Adipose tissue (tissue), 3 donors: ENCODE results near the gene USP17L29. TPM values are rescaled to one million over a fixed set of nuclear protein-coding genes. Genes with fewer than 3 reads are reported as not detected.
"Not testable (repeated sequence)": the region's sequence is repeated elsewhere in the genome, so short reads cannot be mapped to it uniquely, and the experiment has no call there.

Experiments
- H3K27ac ChIP-seq: one replicate; pipeline ENCODE4 v1.5.1; 2013; ENCODE audit warnings: low read depth, low read length
- WGBS, 3 donors: extraction: QIAGEN DNeasy Blood & Tissue Kit; methylation state at CpG; one replicate each; pipeline ENCODE4 v1.1.7; 2013; 5-methylcytosine and 5-hydroxymethylcytosine counted together
- polyA plus RNA-seq, 3 donors: library from polyadenylated mRNA; stranded (reverse); fragments of 200-250 nt; gene quantifications; one replicate each; pipeline ENCODE4 v1.2.3, GENCODE V29; 2013
- donor health status: healthy with polysubstance abuse.
- donor health status: Bipolar disorder and iron deficiency.
- donor health status: healthy.

USP17L29 gene
- polyA plus RNA-seq = not detected

GRCh38 chr4:9353338-9353737 is at the start of gene USP17L29:
Gene USP17L29, plus strand, starts transcription at chr4:9353638. Its CDS starts 0 bp downstream, at chr4:9353638.
- no CpG with 5 or more reads among the region's 15 CpGs for WGBS, 3 donors
- H3K27ac ChIP-seq = not testable (repeated sequence)

- 87 to 92% (median 92%) methylated on average over 1 of the region's 13 CpGs for WGBS, 3 donors
These were observed 29.2 kb upstream of the USP17L29 start for GRCh38 chr4:9324191-9324590.

GRCh38 chr4:9324865-9325264 is 28.6 kb upstream of the USP17L29 start, which contains the start of gene USP17L24:
Gene USP17L24, plus strand, starts transcription at chr4:9325165. Its CDS starts 0 bp downstream, at chr4:9325165.
- H3K27ac ChIP-seq = not testable (repeated sequence)
- WGBS, 3 donors = no CpG with 5 or more reads among the region's 15 CpGs

More at GRCh38 chr4:9324191-9324590, 29.2 kb upstream of the USP17L29 start:
- not testable (repeated sequence) for H3K27ac ChIP-seq

- H3K27ac ChIP-seq = not testable (repeated sequence)
- no CpG with 5 or more reads among the region's 15 CpGs for WGBS, 3 donors
These were observed 23.8 kb upstream of the USP17L29 start, which contains the start of gene USP17L25 for GRCh38 chr4:9329611-9330010. Gene USP17L25, plus strand, starts transcription at chr4:9329911. Its CDS starts 0 bp downstream, at chr4:9329911.

- WGBS, 3 donors = 88% methylated on average over 8 of the region's 15 CpGs; no CpG with 5 or more reads in 2 of the 3 donors
These were observed 19.1 kb upstream of the USP17L29 start, which contains the start of gene USP17L26 for GRCh38 chr4:9334358-9334757. Gene USP17L26, plus strand, starts transcription at chr4:9334658. Its CDS starts 0 bp downstream, at chr4:9334658.

GRCh38 chr4:9339103-9339502 is 14.3 kb upstream of the USP17L29 start, which contains the start of gene USP17L5:
Gene USP17L5, plus strand, starts transcription at chr4:9339403. Its CDS starts 0 bp downstream, at chr4:9339403.
- H3K27ac ChIP-seq = not testable (repeated sequence)
- no CpG with 5 or more reads among the region's 15 CpGs for whole genome bisulfite sequencing, 3 donors

More at GRCh38 chr4:9334358-9334757, 19.1 kb upstream of the USP17L29 start, which contains the start of gene USP17L26:
- not testable (repeated sequence) for H3K27ac ChIP-seq

GRCh38 chr4:9343848-9344247 is 9.6 kb upstream of the USP17L29 start, which contains the start of gene USP17L27:
Gene USP17L27, plus strand, starts transcription at chr4:9344148. Its CDS starts 0 bp downstream, at chr4:9344148.
- no CpG with 5 or more reads among the region's 15 CpGs for WGBS, 3 donors
- H3K27ac ChIP-seq = not testable (repeated sequence)

- no CpG with 5 or more reads among the region's 15 CpGs for WGBS, 3 donors
- H3K27ac ChIP-seq = not testable (repeated sequence)
These were observed 4.8 kb upstream of the USP17L29 start, which contains the start of gene USP17L28 for GRCh38 chr4:9348593-9348992. Gene USP17L28, plus strand, starts transcription at chr4:9348893. Its CDS starts 0 bp downstream, at chr4:9348893.

GRCh38 chr4:9350866-9351265 is 2.6 kb upstream of the USP17L29 start:
- H3K27ac ChIP-seq = not testable (repeated sequence)
- WGBS, 3 donors = 85 to 93% methylated on average over 12 to 13 of the region's 18 CpGs; no CpG with 5 or more reads in 1 of the 3 donors

GRCh38 chr4:9362829-9363228 is 9.4 kb downstream of the USP17L29 start, which contains the start of gene USP17L30:
Gene USP17L30, plus strand, starts transcription at chr4:9363129. Its CDS starts 0 bp downstream, at chr4:9363129.
- not testable (repeated sequence) for H3K27ac ChIP-seq
- WGBS, 3 donors = no CpG with 5 or more reads among the region's 15 CpGs

- WGBS, 3 donors = 41 to 64% (median 47%) methylated on average over 1 of the region's 1 CpG
- not testable (repeated sequence) for H3K27ac ChIP-seq
These were observed 26.4 kb downstream of the USP17L29 start for GRCh38 chr4:9379881-9380280.

GRCh38 chr4:9381012-9381534 is 27.6 kb downstream of the USP17L29 start:
- not testable (repeated sequence) for H3K27ac ChIP-seq
- WGBS, 3 donors = 27 to 39% (median 34%) methylated on average over 25 to 33 of the region's 36 CpGs

- WGBS, 3 donors = 73 to 83% (median 77%) methylated on average over 1 of the region's 1 CpG
- no peak overlapping the region for H3K27ac ChIP-seq
These were observed 30.7 kb downstream of the USP17L29 start for GRCh38 chr4:9384126-9384525.

- WGBS, 3 donors = 23 to 59% (median 36%) methylated on average over 2 of the region's 2 CpGs
- H3K27ac ChIP-seq = not testable (repeated sequence)
These were observed 35.6 kb downstream of the USP17L29 start for GRCh38 chr4:9389001-9389400.

Other genes with a start within 250 kb of the USP17L29 start
- not detected for gene FAM90A26, start 183.2 kb upstream of the USP17L29 start, polyA plus RNA-seq
- not detected for gene USP17L10, start 143.0 kb upstream of the USP17L29 start, polyA plus RNA-seq
- not detected for gene USP17L11, start 138.2 kb upstream of the USP17L29 start, polyA plus RNA-seq
- not detected for gene USP17L12, start 133.5 kb upstream of the USP17L29 start, polyA plus RNA-seq
- not detected for gene USP17L13, start 128.7 kb upstream of the USP17L29 start, polyA plus RNA-seq
- gene USP17L15, start 119.3 kb upstream of the USP17L29 start, polyA plus RNA-seq = not detected
- gene USP17L17, start 109.8 kb upstream of the USP17L29 start, polyA plus RNA-seq = not detected
- gene USP17L18, start 105.0 kb upstream of the USP17L29 start, polyA plus RNA-seq = not detected
- gene USP17L19, start 100.3 kb upstream of the USP17L29 start, polyA plus RNA-seq = not detected
- not detected for gene USP17L20, start 95.5 kb upstream of the USP17L29 start, polyA plus RNA-seq
- not detected for gene USP17L21, start 90.8 kb upstream of the USP17L29 start, polyA plus RNA-seq
- gene USP17L22, start 86.0 kb upstream of the USP17L29 start, polyA plus RNA-seq = not detected
- not detected for gene USP17L24, start 28.5 kb upstream of the USP17L29 start, polyA plus RNA-seq
- not detected for gene USP17L25, start 23.7 kb upstream of the USP17L29 start, polyA plus RNA-seq
- gene USP17L26, start 19.0 kb upstream of the USP17L29 start, polyA plus RNA-seq = not detected
- gene USP17L5, start 14.2 kb upstream of the USP17L29 start, polyA plus RNA-seq = not detected
- not detected for gene USP17L27, start 9.5 kb upstream of the USP17L29 start, polyA plus RNA-seq
- gene USP17L28, start 4.7 kb upstream of the USP17L29 start, polyA plus RNA-seq = not detected
- gene USP17L30, start 9.5 kb downstream of the USP17L29 start, polyA plus RNA-seq = not detected
- gene DEFB131A, start 90.8 kb downstream of the USP17L29 start, polyA plus RNA-seq = not detected